ENCODE results near the gene MGAT5.
A peak's percentile ranks its signal among the peaks of the same experiment; 100 is the strongest.
"Not testable (repeated sequence)": the region's sequence is repeated elsewhere in the genome, so short reads cannot be mapped to it uniquely, and the experiment has no call there.

Gene MGAT5

DNA sequence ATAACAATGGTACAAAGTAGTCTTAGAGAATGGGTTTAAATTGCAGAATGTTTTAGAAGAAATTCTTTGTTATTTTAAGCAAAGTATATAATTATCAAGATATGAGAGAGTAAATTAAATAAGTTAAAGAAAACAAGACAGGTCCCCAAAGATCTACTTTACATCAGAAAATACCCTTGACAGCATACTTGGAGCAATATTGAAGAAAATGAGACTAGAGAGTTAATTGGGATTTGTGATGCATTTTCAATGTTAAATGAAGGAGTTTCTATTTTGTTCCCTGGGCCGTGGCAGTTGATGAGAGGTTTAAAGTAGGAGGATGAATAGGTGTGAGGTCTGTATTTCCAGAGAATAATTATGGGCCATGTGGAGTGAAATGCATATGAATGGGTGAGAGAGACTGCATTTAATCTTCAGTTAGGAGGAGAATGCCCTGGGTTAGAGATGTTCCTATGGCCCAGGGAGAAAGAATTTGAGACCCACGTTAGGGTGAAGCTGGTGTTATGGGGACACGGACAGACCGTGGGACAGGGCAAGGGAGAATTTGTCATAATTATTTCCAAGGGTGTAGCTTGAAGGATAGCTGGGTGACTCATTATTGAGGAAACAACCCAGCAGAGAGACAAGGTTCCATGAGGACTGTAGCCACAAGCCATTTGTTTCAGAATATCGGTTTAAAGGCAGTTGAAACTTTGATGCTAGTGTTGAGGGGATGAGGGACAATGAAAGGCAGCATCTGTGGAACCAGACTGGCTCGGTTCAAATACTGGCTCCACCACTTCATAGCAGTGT lies 22.7 kb downstream of the MGAT5 start:
- no peak for DNase-seq (ENCODE audit: low read depth in 1 of 2, low spot score in 1 of 2)

- no peak for DNase-seq (ENCODE audit: low read depth in 1 of 2, low spot score in 1 of 2)
These were observed 23.4 kb downstream of the MGAT5 start for GRCh38 chr2:134277223-134277622.

GRCh38 chr2:134278553-134278952 lies 24.7 kb downstream of the MGAT5 start:
- DNase-seq (ENCODE audit: low read depth in 1 of 2, low spot score in 1 of 2), result no peak

DNA sequence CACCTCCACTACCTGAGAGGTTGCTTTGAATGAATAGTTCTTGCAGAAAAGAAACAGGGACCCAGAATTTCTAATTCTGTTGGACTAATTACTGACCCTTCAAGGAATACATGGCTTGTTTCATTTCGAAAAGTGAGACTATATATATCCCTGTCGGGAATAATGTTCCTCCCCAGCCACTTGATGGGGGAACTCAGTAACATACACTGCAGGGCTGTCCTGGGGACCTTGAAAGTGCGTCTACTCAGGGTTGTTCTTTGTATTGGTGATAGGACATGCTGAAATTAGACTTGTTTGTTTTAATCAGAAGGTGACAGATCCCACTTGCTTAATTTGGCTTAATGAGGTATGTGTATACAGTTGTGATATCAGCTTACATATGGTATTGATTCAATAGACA lies 25.5 kb downstream of the MGAT5 start:
- no peak for DNase-seq (ENCODE audit: low read depth in 1 of 2, low spot score in 1 of 2)

- no peak for DNase-seq (ENCODE audit: low read depth in 1 of 2, low spot score in 1 of 2)
These were observed 26.4 kb downstream of the MGAT5 start for GRCh38 chr2:134280231-134280630.

GRCh38 chr2:134280726-134281125 lies 26.9 kb downstream of the MGAT5 start:
- no peak for DNase-seq (ENCODE audit: low read depth in 1 of 2, low spot score in 1 of 2)

DNA sequence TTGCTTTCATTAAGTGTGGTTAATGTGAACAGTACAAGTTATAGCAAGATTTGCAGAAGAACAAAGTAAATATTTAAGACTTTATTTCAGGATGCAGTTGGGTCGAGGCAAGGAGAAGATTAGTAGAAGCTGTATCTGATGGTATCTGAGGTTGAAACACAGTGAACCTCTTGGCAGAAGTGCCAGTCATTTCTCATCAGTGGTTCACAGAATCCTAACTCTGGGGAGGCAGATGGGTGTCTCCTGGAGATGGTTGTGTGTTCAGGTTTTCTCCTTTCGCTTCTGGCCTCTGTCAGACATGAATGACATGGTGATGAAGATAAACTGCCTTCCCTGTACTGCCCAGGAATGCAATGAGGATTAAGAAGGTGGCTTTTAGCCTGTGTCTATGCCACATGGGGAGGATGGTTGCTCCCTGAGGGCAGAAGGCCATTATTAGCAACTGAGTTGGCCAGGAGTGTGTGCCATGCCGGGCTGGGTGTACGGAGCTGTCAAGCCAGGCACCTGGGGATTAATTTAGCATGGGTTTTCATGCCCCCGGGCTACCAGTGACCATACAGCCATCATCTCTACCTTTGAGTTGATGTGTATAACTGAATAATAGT lies 28.0 kb downstream of the MGAT5 start:
- DNase-seq (ENCODE audit: low read depth in 1 of 2, low spot score in 1 of 2), result no peak

DNA sequence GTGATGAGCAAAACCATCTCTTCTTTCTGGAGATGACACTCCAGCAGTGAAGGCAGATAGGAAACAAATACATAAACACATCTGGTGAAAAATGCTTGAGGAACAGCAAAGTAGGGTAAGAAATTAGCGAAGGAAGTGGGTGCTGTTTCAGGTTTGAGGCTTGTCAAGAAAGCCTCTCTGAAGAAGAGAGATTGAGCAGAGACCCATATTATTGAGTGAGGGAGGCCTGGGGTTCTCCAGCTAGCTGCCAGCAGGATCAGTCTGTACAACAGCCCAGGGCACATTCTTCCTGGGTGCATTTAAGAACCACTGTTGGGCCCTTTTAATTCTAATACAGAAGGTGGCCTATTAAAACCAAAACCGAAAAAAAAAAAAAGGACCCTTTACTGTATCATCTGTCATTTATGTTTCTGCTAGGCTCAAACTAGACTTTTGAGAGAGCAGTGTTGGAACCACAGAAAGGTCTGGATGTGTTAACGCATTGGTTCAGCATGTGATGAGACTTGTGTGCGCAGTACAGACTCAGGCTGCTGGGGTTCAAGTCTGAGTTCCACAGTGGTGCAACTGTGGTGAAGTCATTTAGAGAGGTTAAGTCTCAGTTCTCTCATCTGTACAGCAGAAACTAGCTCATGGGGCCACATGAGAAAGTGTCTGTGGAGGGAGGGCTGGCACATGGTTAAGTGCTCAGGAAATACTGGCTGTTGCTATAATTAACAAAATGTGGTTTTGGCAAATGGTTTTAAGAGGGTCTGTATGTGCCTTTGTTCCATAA lies 28.9 kb downstream of the MGAT5 start:
- DNase-seq (ENCODE audit: low read depth in 1 of 2, low spot score in 1 of 2), result no peak

DNA sequence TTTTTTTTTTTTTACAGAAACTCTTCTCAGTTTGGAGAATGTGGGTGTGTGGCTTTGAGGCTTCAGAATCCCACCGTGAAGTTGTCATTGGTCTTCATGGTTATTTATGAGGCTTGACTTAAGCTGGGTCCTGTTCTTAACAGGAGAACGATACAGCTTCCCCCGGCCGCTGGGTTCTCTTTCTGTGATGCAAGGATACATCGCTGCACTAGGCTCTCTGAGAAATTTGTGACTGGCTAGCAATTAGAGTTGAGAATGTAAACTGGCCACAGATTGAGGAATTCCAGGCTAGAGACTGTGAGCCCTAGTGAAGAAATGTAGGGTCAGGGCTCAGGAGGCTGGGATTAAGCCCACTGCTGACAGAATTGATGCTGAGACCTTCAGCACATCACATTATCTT lies 29.8 kb downstream of the MGAT5 start:
- no peak for DNase-seq (ENCODE audit: low read depth in 1 of 2, low spot score in 1 of 2)

DNA sequence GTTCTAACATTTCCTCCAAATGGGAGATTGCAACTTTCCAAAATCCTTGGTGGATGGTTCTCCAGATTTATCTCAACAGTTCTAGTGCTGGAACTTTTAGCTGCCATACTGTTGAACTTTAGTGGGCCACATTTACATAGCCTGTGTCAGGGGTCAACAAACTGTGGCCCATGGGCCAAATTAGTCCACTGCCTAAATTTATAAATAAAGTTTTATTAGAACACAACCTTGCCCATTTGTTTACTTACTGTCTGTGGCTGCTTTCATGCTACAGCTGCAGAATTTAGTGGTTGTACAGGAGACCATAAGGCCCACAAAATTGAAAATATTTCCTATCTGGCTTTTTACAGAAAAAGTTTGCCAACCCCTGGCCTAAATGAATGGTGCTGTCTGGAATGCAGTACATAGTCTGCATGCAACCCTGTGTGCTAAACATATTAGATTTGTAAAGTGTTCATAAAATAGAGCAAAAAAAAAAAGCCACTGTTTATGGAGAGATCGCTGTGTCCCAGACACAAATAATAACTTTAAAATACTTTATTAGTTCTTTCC lies 30.3 kb downstream of the MGAT5 start:
- no peak for DNase-seq (ENCODE audit: low read depth in 1 of 2, low spot score in 1 of 2)

- no peak for DNase-seq (ENCODE audit: low read depth in 1 of 2, low spot score in 1 of 2)
These were observed 33.5 kb downstream of the MGAT5 start for GRCh38 chr2:134287323-134287722.

DNA sequence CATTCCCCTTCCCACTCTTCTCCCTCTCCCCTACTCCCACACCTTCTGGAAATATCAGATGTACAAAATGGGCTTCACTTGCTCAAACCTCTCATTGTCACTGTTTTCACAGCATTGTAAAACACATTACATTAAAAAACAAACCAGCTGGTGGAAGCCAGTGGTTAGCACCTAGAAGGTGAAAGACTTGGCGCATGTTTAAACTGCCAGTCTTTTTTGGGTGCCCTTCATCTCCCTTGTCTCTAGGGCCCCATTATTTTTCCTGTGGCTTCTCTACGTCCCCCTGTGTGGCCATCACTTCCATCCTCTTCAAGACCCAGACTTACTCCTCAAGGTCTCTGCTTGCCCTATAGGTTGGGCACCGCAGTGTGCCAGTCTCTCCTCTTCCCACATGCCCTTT lies 34.9 kb downstream of the MGAT5 start:
- DNase-seq (ENCODE audit: low read depth in 1 of 2, low spot score in 1 of 2), result no peak

DNA sequence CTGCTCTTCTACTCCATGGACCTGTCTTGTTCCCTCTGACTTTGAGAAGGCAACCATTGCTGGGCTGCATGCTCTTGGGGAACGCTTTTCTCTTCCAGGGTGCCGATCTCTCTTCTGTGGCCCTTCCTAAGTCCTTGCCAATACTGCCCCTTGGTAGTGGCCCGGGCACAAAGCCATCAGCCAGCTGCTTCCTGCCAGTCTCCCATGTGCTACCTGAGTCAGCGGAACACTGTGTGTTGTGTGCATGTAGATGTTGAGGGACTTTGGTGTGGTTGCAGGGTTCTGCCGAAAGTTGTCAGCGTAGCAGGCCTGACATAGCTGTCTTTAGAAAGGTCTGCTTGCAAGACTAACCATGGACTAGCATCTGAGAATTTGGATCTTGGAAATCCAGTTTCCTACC lies 35.4 kb downstream of the MGAT5 start:
- peak in 1 of 2 donors; percentile 3 for DNase-seq (ENCODE audit: low read depth in 1 of 2, low spot score in 1 of 2)

DNA sequence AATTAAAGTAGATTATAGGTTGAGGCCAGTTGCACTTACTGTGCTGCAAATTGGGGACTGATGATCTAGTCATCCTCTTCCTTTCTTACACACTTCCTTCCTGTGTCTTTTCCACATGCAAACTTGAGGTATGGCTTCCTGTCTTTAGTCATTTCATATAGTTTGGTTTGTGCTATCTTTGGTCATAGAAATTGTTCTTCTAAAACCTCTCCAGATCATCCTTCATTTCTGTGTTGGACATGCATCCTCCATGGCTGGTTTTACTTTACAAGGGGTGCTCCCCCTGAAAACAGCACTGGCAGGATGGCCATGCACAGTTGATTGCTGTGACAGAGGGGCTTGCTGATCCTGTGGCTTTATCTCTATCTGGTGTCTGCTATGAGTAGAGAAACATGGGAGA lies 36.5 kb downstream of the MGAT5 start:
- DNase-seq (ENCODE audit: low read depth in 1 of 2, low spot score in 1 of 2), result no peak

- DNase-seq (ENCODE audit: low read depth in 1 of 2, low spot score in 1 of 2), result no peak
These were observed 38.6 kb downstream of the MGAT5 start for GRCh38 chr2:134292514-134292913.

DNA sequence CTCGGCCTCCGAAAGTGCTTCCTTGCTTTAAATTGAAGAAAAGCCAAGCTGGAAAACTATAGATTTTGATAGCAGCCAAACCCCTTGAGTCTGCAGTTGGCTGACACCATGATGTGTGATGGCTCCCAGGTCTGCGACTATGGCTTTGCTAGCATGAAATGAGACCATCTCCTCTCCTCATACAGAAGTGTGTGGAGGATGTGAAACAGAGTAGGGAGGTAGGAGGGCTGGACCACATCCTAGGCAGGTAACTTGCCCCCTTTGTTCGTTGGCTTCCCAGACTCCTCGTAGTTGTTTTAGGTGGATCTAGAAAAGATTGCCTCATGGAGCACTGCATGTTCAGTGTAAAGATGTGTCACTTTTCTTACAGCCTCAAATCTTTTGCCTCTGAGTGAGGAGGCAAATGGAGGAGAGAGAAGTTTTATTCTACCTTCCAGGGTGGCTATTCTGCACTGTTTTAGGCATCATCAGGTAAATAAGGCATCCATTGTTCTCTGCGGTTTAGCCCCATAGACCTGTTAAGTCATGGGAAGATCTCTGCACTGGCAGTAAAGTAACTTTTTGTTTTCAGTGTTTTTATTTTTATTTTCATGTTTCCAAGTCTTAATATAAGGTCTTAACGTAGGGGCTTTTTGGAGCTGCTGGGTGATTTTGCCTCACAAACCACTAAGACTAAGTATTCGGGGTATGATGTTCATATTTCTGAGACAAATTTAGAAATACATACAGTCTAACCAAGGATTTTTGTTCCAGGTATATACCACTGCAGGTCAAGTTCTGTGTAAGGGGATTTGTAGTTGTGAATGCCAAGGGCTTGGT lies 40.1 kb downstream of the MGAT5 start:
- no peak for DNase-seq (ENCODE audit: low read depth in 1 of 2, low spot score in 1 of 2)

- not testable (repeated sequence) for DNase-seq (ENCODE audit: low read depth in 1 of 2, low spot score in 1 of 2)
These were observed 40.7 kb downstream of the MGAT5 start for GRCh38 chr2:134294598-134294997.

GRCh38 chr2:134295441-134295840 lies 41.6 kb downstream of the MGAT5 start:
- no peak for DNase-seq (ENCODE audit: low read depth in 1 of 2, low spot score in 1 of 2)

DNA sequence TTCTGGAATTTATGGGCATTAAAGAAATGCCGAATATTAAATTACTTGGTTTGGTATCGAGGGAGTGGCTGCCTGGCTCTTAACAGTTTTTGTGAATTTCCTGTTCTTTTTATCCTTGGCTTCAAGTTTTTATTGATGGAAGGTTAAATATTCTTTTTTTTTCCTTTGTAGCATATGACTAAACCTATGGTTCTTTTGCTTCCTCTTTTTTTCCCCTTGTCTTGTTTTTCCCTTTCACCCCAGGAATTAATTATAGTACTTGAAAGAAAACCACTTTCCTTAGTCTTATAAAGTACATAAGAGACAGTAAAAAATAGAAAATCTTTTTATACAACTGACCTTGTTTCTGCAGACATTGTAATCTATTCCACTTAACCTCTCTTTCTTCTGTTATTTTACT lies 42.4 kb downstream of the MGAT5 start:
- DNase-seq (ENCODE audit: low read depth in 1 of 2, low spot score in 1 of 2), result no peak

- no peak for DNase-seq (ENCODE audit: low read depth in 1 of 2, low spot score in 1 of 2)
These were observed 45.5 kb downstream of the MGAT5 start for GRCh38 chr2:134299334-134299733.

DNA sequence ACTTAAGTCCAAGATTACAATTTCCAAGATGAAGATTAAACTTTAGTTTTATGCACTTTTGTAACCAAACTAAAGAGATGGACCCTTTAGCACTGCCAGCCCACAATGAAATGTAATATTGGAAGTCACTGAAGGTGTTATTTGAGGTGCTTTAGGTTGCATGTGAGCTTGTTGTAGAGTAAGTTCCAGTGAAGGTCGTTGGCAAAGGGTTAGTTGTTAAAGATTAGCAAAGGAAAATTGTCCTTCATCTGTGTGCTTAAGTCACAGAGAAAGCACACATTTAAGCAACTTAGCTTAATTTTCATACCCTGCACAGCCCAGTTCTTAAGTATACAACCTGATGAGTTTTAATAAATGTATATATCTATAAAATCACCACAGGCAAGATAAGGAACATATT lies 46.7 kb downstream of the MGAT5 start:
- no peak for DNase-seq (ENCODE audit: low read depth in 1 of 2, low spot score in 1 of 2)

Measured in stimulated activated CD4-positive, alpha-beta T cell treated with anti-CD3 and anti-CD28 coated beads, Interleukin-15, amount 100 ng/mL, for 1 hour (primary cell).